ENCODE results near the gene KLF13. TPM values are rescaled to one million over a fixed set of nuclear protein-coding genes. Genes with fewer than 3 reads are reported as not detected.
A peak's percentile ranks its signal among the peaks of the same experiment; 100 is the strongest.

Gene KLF13
- total RNA-seq, 1 donor from 2014 or later = 85.9 TPM

DNA sequence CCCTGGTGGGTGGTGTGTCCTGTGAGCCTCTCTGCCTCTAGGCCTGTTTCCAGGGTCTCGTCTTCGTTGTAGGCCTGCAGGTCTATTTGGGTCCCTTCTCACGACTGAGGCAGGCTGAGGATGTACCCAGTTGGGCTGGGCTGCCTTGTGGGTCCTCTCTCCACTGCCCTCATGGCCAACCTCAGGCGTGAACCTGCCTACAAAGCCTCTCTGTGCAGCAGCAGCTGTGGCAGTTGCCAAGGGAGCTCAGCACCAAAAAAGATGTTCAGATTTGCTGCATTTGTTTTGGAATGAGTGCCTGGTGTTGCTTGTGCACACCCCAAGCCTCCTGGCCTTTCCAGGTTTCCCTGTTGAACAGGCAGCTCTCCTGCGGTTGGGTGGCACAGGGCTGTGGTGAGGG, 13.4 kb downstream of the KLF13 start:
- no peak for ATAC-seq
- DNase-seq (ENCODE audit: low spot score) = no peak
- intact Hi-C loops (cut with DNase I) = no loop called here

DNA sequence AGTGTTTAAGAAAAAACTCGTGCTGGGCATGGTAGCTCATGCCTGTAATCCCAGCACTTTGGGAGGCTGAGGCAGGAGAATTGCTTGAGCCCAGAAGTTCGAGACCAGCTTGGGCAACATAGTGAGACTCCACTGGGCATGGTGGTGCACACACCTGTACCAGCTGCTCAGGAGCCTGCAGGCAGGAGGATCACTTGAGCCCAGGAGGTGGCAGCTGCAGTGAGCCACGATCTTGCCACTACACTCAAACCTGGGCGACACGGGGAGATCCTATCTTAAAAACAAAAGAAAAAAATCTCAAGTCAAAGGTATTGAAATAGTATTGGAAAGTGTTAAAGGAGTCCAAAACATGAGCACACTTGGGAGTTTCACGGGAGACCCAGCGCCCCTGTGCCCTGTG, 14.0 kb downstream of the KLF13 start:
- ATAC-seq (no peak), DNase-seq (ENCODE audit: low spot score) (no peak)
- intact Hi-C loops (cut with DNase I) = no loop called here

GRCh38 chr15:31341071-31341470, 14.4 kb downstream of the KLF13 start:
- no peak for DNase-seq (ENCODE audit: low spot score)
- no peak for ATAC-seq
- intact Hi-C loops (cut with DNase I) = no loop called here

DNA sequence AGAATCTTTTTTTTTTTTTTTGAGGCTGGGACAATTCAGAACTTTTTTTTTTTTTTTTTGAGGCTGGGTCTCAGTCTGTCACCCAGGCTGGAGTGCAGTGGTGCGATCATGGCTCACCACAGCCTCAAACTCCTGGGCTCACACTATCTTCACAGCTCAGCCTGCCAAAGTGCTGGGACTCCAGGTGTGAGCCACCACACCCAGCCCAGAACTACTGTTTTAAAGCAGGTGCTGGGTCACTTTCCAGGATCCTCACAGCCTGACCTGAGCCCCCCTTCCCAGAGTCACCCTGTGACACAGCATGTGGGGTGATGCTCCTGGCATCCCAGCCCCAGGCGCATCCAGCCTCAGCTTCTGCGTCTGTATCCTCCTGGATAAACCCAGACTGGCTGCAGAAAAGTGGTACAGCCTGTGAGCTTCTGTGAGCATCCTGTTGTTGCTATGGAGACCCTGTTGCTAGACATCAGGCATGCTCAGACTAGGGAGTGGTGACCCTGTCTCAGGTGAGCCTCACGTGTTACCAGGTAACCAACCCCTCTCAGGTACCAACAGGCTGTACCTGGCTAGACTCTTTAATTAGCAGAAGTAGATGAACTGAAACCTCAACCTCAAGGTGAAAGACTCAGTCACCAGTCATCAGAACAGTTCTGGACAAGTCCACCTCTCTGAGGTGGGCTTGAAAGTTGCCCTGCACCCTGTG, 15.0 kb downstream of the KLF13 start:
- DNase-seq (ENCODE audit: low spot score) = no peak
- intact Hi-C loops (cut with DNase I) = no loop called here
- ATAC-seq = no peak

- DNase-seq (ENCODE audit: low spot score) (no peak), ATAC-seq (no peak)
- intact Hi-C loops (cut with DNase I) = no loop called here
These were observed 15.7 kb downstream of the KLF13 start for GRCh38 chr15:31342381-31342780.

DNA sequence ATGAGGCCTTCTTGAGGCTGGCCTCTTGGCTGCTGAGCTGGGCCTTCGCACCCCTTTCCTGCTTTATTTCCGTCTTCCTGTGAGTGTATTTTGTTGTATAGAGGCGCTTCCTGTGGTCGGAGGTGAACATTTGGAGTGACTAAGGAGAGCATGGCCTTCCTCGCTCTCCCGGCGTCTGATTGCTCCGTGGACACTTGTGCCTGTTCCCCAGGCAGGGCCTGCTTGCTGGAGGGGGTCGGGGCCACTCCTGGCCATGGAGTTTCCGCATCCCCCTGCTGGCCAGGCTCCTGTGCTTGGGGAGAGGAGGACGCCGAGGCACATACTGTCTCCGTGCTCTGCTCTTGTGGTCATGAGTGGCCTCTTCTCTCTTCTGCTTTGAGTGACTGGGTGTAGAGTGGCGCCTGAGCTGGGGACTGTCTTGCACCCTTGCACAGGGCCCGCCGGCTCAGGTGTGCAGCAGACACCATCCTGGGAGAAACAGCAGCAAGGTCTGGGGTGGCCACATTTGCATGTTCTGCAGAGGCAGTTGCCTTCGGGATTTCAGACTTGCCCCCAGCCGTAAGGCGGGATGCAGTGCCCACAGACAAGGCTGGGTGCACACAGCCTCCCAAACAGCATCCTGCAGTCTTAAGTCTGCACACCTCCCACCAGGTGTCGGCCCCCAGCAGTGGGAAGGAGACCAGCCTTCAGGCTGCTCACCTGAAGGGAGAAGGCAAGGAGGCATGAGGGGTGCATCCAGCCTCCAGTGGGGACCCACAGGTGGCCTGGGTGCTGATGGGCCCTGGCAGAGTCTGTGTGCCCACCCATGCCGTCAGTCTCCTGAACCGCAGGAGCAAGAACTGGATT, 16.4 kb downstream of the KLF13 start:
- no peak for ATAC-seq
- intact Hi-C loops (cut with DNase I) = no loop called here
- no peak for DNase-seq (ENCODE audit: low spot score)

DNA sequence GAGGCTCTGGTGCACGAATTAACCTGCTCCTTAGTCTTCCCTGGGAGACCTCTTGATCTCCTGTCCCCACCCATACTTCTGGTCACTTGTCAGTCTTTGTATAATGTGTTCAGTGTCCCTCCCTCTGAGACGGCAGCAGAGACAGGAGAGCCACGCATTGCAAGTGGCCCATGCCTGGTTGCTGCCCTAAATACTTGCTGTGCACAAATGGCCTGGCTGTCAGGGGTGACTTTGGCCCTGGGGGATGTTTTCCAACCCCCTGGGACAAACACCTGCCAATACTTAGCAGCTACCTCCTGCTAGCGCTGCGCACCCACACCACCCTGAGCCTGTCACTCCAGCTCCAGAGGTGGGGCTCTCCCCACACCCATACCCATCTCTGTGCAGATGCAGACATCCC, 17.2 kb downstream of the KLF13 start:
- ATAC-seq = no peak
- no peak for DNase-seq (ENCODE audit: low spot score)
- intact Hi-C loops (cut with DNase I) = no loop called here

DNA sequence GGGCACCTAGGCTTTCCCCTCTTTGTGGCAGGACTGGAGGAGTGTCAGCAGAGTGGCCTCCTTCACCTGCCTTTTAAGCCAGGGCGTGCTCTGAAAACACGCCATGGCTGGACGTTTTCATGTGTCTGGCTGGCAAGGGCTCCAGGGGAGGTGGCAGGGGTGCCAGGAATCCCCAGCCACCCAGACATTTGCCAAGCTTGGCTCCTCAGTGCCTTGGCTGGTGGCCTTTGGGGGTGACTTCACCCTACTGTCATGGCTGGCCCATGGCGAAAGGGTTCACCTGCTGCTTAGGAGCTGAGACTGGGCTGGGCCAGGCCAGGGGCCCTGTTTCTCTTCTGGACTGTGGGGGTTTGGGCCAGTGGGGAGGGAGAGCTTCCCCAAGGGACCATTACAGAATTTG, 17.6 kb downstream of the KLF13 start:
- intact Hi-C loops (cut with DNase I) = no loop called here
- no peak for ATAC-seq
- no peak for DNase-seq (ENCODE audit: low spot score)

GRCh38 chr15:31344823-31345605, 18.4 kb downstream of the KLF13 start:
- ATAC-seq (peak; percentile 31), DNase-seq (ENCODE audit: low spot score) (no peak)
- intact Hi-C loops (cut with DNase I) = no loop called here

DNA sequence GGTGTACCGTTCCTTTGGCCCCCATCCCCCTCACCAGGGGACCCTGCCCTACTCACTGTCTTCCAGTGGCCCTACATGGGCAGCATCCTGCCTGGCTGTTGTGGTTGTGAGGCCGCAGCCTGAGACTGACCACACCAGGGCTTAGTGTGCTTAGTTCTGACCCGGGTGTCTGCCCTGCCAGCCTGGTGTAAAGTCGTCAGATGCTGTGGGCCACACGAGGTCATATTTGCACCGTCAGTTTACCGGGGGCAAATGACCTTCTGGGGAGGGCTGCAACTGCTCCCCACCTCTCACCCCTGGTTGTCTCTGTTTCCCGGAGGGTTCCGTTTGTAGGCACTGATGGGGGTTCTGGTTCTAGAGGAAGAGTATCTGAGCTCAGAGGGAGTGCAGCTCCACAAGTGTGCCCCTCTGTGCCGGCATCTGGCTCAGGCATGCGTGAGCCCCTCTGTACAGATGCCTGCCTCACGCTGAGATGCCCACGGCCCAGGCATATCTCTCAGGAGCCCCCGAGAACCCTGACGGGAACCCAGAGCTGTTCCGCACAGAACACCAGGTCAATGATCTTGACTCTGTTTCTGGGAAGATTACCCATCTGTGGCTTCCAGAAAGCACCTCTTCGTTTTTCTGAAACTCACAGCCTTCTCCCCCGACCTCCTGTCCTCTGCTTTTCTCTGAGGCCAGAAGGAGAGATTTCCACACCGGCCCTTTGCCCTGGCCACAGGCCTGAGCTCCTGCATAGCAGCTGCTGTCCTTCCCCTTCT, 19.2 kb downstream of the KLF13 start:
- DNase-seq (ENCODE audit: low spot score) = no peak
- intact Hi-C loops (cut with DNase I) = no loop called here
- ATAC-seq = peak; percentile 33

- ATAC-seq (no peak), DNase-seq (ENCODE audit: low spot score) (no peak)
- intact Hi-C loops (cut with DNase I) = no loop called here
These were observed 19.9 kb downstream of the KLF13 start for GRCh38 chr15:31346367-31347066.

DNA sequence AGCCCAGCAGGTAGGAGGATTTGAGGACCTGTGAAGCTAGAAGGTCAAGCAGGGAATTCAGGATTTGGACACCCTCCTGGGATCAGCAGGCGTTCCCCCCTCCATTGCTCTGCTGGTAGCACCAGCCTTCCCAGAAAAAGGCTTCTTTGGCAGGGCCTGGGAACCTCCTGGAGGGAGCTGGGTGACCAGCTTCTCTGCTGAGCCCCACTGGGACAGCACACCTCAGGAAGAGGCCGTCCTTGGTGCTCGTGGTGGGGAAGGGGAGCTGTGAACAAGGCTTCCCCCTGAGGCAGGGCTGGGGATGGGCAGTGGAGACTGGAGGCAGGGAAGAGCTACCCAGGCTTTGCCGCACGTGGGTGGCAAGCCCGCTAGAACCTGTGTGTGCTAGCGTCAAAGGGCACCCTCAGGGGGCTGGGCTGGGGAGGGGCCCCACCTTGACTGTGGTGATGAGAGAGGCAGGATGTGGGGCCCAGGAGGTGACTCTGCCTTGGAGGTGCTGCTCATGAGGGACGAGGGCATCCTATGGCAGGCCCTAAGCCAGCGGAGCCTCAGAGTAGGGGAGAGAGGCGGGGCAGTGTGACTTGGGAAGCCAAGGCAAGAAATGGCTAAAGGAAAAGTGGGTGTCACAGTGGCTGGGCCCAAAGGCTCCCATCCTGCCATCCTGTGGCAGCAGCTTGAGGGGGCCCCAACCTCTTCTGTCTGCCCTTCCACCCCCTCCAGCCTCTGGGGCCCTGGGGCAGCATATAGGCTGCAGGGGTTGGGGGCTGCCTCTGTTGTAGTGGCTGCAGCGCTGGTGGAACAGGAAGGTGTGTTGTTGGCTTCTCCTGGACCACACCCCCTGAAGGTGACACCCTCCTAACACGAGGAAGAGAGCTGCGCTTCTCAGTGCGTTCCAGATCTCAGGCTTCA, 20.7 kb downstream of the KLF13 start:
- intact Hi-C loops (cut with DNase I) = no loop called here

GRCh38 chr15:31347981-31348803, 21.6 kb downstream of the KLF13 start:
- ATAC-seq (no peak), DNase-seq (ENCODE audit: low spot score) (no peak)
- intact Hi-C loops (cut with DNase I) = no loop called here

More for the DNA sequence above, 20.7 kb downstream of the KLF13 start:
- ATAC-seq (no peak), DNase-seq (ENCODE audit: low spot score) (no peak)

DNA sequence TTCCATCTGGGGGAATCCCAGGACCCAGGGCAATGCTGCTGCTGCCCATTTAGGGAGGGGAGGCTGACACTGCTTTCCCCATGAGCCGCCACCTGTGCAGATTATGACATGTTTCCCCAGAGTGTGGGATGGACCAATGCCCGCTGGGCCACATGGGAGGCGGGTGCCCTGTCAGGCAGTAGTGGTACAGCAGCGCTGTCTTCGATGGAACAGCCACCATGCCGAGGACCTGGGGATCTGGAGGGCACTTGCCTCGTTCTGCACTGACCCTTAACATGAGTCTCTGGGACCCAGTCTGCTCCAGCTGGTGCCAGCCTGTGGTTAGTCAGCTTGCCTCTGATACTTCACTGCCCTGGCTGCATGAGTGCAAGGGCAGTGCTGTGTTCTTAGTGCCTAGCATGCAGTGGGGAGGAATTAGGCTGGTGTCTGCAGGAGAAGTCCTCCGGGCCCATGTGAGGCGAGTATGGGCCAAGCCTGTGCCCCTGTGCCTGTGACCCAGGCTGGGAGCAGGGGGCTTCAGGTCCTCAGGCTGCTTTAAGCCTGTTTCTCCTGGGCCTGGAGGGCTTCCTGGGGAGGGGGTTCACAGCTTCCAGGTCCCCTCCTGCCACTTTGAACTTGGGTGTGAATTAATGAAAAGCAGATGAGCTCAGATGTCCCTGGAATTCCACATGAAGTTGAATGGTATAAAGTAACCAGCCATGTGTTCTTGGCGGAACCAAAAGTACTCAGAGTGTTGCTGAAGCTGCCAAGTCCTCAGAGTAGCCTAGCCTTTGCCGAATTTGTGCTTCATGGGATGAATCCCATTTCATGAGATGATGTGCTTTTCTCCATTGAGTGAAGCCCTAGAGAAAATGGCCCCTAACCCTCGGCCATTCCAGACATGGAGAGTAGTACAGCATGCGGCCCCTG, 22.9 kb downstream of the KLF13 start:
- ATAC-seq = peak; percentile 33

GRCh38 chr15:31350771-31351170, 24.1 kb downstream of the KLF13 start:
- DNase-seq (ENCODE audit: low spot score) = no peak
- ATAC-seq = no peak
- intact Hi-C loops (cut with DNase I) = loop anchor here (1.0 to 5.0 kb wide), 2 partner anchors 22 to 498 kb away; no protein-coding TSS in a partner anchor

More for the DNA sequence above, 22.9 kb downstream of the KLF13 start:
- no peak for DNase-seq (ENCODE audit: low spot score)
- intact Hi-C loops (cut with DNase I) = loop anchor here (5.0 kb wide), 1 partner anchor 497 kb away; no protein-coding TSS in a partner anchor

All from sciatic nerve (tissue), 2 donors.